Common myeloid progenitor, CD34-positive (primary cell): ENCODE data around the gene KCNMB1.

ENCODE experiments used
- CTCF ChIA-PET: fragments of 350-600 bp; sonication (Branson Sonifier 250); formaldehyde crosslinking; loops from one replicate; lab custom pipeline; 2021; ENCODE audit warnings: antibody characterized with exemption; lab: Charles Lee
- POLR2A ChIA-PET: fragments of 350-600 bp; sonication (Branson Sonifier 250); formaldehyde crosslinking; loops from one replicate; lab custom pipeline; 2021; ENCODE audit warnings: antibody characterized with exemption; lab: Charles Lee
- DNase-seq, 3 donors: peaks; one replicate each; pipeline versions ENCODE4 v3.0.0 to v3.0.0-alpha.2; 2013
- H3K27ac ChIP-seq, 2 experiments: 1 replicate in 1 of 2; 2 replicates in 1 of 2; pipeline ENCODE4 v1.7.0; 2013; ENCODE audit warnings: inconsistent platforms in 2 of 2, low read length in 2 of 2, mild to moderate bottlenecking in 2 of 2, low read depth in 1 of 2, moderate library complexity in 1 of 2; ENCODE audit not compliant: severe bottlenecking in 2 of 2, insufficient read depth in 1 of 2, poor library complexity in 1 of 2
- H3K27me3 ChIP-seq, 5 experiments: replicated peaks in 2 of 5; 1 replicate in 3 of 5; 2 replicates in 2 of 5; pipeline versions ENCODE4 v1.6.1 to v1.7.0; 2013; ENCODE audit warnings: low read length in 4 of 5, mild to moderate bottlenecking in 2 of 5, moderate library complexity in 2 of 5, inconsistent platforms in 1 of 5; ENCODE audit not compliant: insufficient read depth in 5 of 5, control insufficient read depth in 4 of 5
- H3K36me3 ChIP-seq, 4 experiments: 1 replicate in 2 of 4; 2 replicates in 2 of 4; pipeline versions ENCODE4 v1.6.1 to v1.7.0; 2013; ENCODE audit warnings: low read length in 3 of 4, control low read depth in 1 of 4, mild to moderate bottlenecking in 1 of 4; ENCODE audit not compliant: control insufficient read depth in 4 of 4, insufficient read depth in 4 of 4
- H3K4me1 ChIP-seq, 4 experiments: 1 replicate in 3 of 4; 2 replicates in 1 of 4; pipeline versions ENCODE4 v1.6.1 to v1.7.1; 2013; ENCODE audit warnings: low read length in 3 of 4, mild to moderate bottlenecking in 3 of 4, control low read depth in 1 of 4, inconsistent platforms in 1 of 4, moderate library complexity in 1 of 4; ENCODE audit not compliant: control insufficient read depth in 4 of 4, insufficient read depth in 4 of 4; ENCODE audit errors: control extremely low read depth in 1 of 4
- H3K4me3 ChIP-seq, 7 experiments: 1 replicate in 4 of 7; 2 replicates in 3 of 7; pipeline versions ENCODE4 v1.5.1 to v1.7.0; 2013; ENCODE audit warnings: mild to moderate bottlenecking in 7 of 7, low read length in 6 of 7, moderate library complexity in 6 of 7, inconsistent platforms in 2 of 7, low read depth in 2 of 7, control low read depth in 1 of 7; ENCODE audit not compliant: insufficient read depth in 4 of 7, control insufficient read depth in 1 of 7; ENCODE audit errors: extremely low read depth in 1 of 7
- H3K9me3 ChIP-seq, 5 experiments: 1 replicate in 4 of 5; 2 replicates in 1 of 5; pipeline versions ENCODE4 v1.6.1 to v1.7.1; 2013; ENCODE audit warnings: low read length in 4 of 5, mild to moderate bottlenecking in 2 of 5, inconsistent platforms in 1 of 5, low read depth in 1 of 5, moderate library complexity in 1 of 5; ENCODE audit not compliant: control insufficient read depth in 4 of 5, insufficient read depth in 2 of 5; ENCODE audit errors: control extremely low read depth in 1 of 5
- WGBS: methylation state at CpG from one replicate; pipeline ENCODE4 v1.1.5; 2013; ENCODE audit not compliant: insufficient coverage; 5-methylcytosine and 5-hydroxymethylcytosine counted together

The KCNMB1 gene

GRCh38 chr5:170343177-170343576, 46.0 kb downstream of the KCNMB1 start:
- Histone ChIP-seq H3K27me3 (no peaks in the 10 kb centered on the region), H3K9me3 (peaks cover 0 to 4% (median 0%) of the 10 kb centered on the region in 5 experiments), H3K36me3 (no peaks in the 10 kb centered on the region), H3K27ac (no peak overlapping the region), H3K4me3 (no peak overlapping the region), H3K4me1 (peaks cover 0 to 13% (median 8%) of the 10 kb centered on the region in 4 experiments)
- ChIA-PET POLR2A (interaction anchor here (1.1 kb wide), 1 partner anchor 69 kb away, joined by 3 read pairs; no protein-coding TSS in a partner anchor), CTCF (interaction anchor here (0.8 to 7.7 kb wide), 5 partner anchors 9 to 76 kb away, joined by 3 to 75 read pairs (median 20); partner anchors contain the start of gene LCP2)
- no peak for DNase-seq
- 93% methylated on average over 3 of the region's 3 CpGs for WGBS

DNA sequence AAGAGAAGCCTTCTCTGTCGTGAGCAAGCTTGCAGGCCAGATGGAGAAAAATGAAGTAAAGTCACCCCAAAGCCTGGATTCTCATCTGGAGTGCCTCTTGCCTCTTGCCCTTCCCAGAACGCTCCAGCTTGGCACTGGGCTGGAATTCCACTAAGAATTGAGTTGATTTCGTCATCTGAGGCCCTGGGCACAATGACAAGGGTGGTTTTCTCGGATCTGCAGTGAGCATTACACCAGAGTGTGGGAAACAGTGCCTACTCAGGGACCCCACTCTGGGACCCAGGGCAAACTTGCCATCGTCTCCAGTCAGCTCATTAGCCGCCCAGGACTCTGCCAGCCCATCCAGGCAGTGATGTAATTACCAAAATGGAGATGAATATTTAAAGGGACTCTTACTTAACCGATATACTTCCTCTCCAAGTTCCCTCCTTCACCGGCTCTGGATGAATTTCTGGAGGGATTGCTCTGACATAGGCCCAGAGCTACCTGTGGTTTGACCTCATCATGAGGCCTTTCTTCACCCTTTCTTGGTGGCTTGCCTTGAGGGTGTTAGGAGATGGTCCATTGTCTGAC, 46.9 kb downstream of the KCNMB1 start:
- 98% methylated on average over 5 of the region's 8 CpGs for WGBS
- ChIA-PET CTCF (interaction anchor here (1.1 to 7.7 kb wide), 5 partner anchors 7 to 75 kb away, joined by 3 to 75 read pairs (median 32); partner anchors contain the start of gene LCP2), POLR2A (interaction anchor here (0.6 to 1.1 kb wide), 2 partner anchors 43 to 68 kb away, joined by 3 read pairs; no protein-coding TSS in a partner anchor)
- H3K27ac ChIP-seq, result no peak overlapping the region
- peaks cover 0 to 4% (median 0%) of the 10 kb centered on the region in 5 experiments for H3K9me3 ChIP-seq
- no peak for DNase-seq
- H3K4me3 ChIP-seq, result no peak overlapping the region
- no peaks in the 10 kb centered on the region for H3K36me3 ChIP-seq
- H3K27me3 ChIP-seq, result no peaks in the 10 kb centered on the region
- peaks cover 7 to 21% (median 14%) of the 10 kb centered on the region in 4 experiments for H3K4me1 ChIP-seq

- no peaks in the 10 kb centered on the region for H3K27me3 ChIP-seq
- POLR2A ChIA-PET, result interaction anchor here (1.2 kb wide), 1 partner anchor 44 kb away, joined by 5 read pairs; the partner anchor contains the start of gene LCP2
- H3K4me1 ChIP-seq, result peaks cover 7 to 28% (median 21%) of the 10 kb centered on the region in 4 experiments
- 99% methylated on average over 6 of the region's 9 CpGs for WGBS
- H3K27ac ChIP-seq, result no peak overlapping the region
- CTCF ChIA-PET, result interaction anchor here (0.9 to 7.7 kb wide), 10 partner anchors 8 to 114 kb away, joined by 3 to 75 read pairs (median 6); partner anchors contain the start of gene LCP2
- no peak for DNase-seq
- H3K9me3 ChIP-seq, result peaks cover 0 to 4% (median 0%) of the 10 kb centered on the region in 5 experiments
- H3K36me3 ChIP-seq, result no peaks in the 10 kb centered on the region
- H3K4me3 ChIP-seq, result no peak overlapping the region
Measured at GRCh38 chr5:170341545-170341944, 47.6 kb downstream of the KCNMB1 start.

- Histone ChIP-seq H3K36me3 (no peaks in the 10 kb centered on the region), H3K4me1 (peaks cover 7 to 41% (median 26%) of the 10 kb centered on the region in 4 experiments), H3K4me3 (no peak overlapping the region), H3K27me3 (no peaks in the 10 kb centered on the region), H3K27ac (no peak overlapping the region), H3K9me3 (no peaks in the 10 kb centered on the region)
- ChIA-PET CTCF (interaction anchor here (0.8 to 7.7 kb wide), 11 partner anchors 9 to 72 kb away, joined by 3 to 75 read pairs (median 4); partner anchors contain the start of gene LCP2), POLR2A (interaction anchor here (0.8 kb wide), 1 partner anchor 9 kb away, joined by 3 read pairs; no protein-coding TSS in a partner anchor)
- WGBS, result 100% methylated on average over 1 of the region's 1 CpG
- DNase-seq, result no peak
Measured at GRCh38 chr5:170339780-170340167, 49.4 kb downstream of the KCNMB1 start.

- POLR2A ChIA-PET, result interaction anchor here (0.8 kb wide), 1 partner anchor 9 kb away, joined by 3 read pairs; no protein-coding TSS in a partner anchor
- H3K4me1 ChIP-seq, result peaks cover 7 to 47% (median 29%) of the 10 kb centered on the region in 4 experiments
- H3K27ac ChIP-seq, result no peak overlapping the region
- H3K4me3 ChIP-seq, result no peak overlapping the region
- 50% methylated on average over 2 of the region's 4 CpGs for WGBS
- H3K9me3 ChIP-seq, result no peaks in the 10 kb centered on the region
- DNase-seq, result peak in 2 of 3 donors; percentile 35 to 36
- H3K27me3 ChIP-seq, result no peaks in the 10 kb centered on the region
- CTCF ChIA-PET, result interaction anchor here (0.8 to 7.7 kb wide), 20 partner anchors 10 to 88 kb away, joined by 3 to 75 read pairs (median 4); partner anchors contain the start of gene LCP2
- no peaks in the 10 kb centered on the region for H3K36me3 ChIP-seq
Measured at GRCh38 chr5:170338933-170339779, 50.0 kb downstream of the KCNMB1 start.

DNA sequence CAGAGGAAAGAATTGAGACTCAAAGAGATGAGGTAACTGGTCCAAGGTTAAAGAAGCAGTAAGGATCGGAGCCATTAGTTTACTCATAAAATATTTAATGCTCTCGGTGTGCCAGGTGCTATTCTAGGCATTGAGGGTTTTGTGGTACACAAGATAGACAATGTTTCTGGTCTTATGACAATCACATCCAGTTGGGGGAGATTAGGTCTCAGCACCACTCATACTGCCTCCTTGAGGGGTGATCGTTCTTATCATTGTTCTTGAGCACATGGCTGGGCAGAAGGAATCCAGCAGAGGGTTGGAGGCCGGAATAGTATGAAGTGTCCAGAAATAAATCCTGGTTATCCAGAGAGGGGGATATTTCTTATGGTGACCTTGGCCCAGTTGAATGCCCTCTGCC, 50.9 kb downstream of the KCNMB1 start:
- no peak overlapping the region for H3K27ac ChIP-seq
- no peaks in the 10 kb centered on the region for H3K36me3 ChIP-seq
- CTCF ChIA-PET, result interaction anchor here (1.0 to 7.7 kb wide), 14 partner anchors 11 to 89 kb away, joined by 3 to 75 read pairs (median 6); partner anchors contain the start of gene LCP2
- H3K4me1 ChIP-seq, result peaks cover 13 to 56% (median 36%) of the 10 kb centered on the region in 4 experiments
- no peak overlapping the region for H3K4me3 ChIP-seq
- POLR2A ChIA-PET, result no interaction called here
- WGBS, result 80% methylated on average over 2 of the region's 4 CpGs
- no peaks in the 10 kb centered on the region for H3K27me3 ChIP-seq
- peak in 2 of 3 donors; percentile 29 to 38 for DNase-seq
- no peaks in the 10 kb centered on the region for H3K9me3 ChIP-seq
